Caco-2 (cell line): ENCODE data around the gene TEX55. TPM values are rescaled to one million over a fixed set of nuclear protein-coding genes. Genes with fewer than 3 reads are reported as not detected.
A peak's percentile ranks its signal among the peaks of the same experiment; 100 is the strongest.

Source experiments
- BruUV-seq: library from RNA; stranded (reverse); fragments of 400-500 nt; replicated peaks from 2 replicates; lab custom pipeline; 2021; lab: Mats Ljungman, UMichigan
- CTCF ChIA-PET: fragments of 300-600 bp; sonication (Branson Sonifier 250); formaldehyde crosslinking; loops from one replicate; lab custom pipeline; 2022; ENCODE audit warnings: antibody characterized with exemption; lab: Charles Lee
- POLR2A ChIA-PET: fragments of 300-600 bp; sonication (Branson Sonifier 250); formaldehyde crosslinking; loops from one replicate; lab custom pipeline; 2022; ENCODE audit warnings: antibody characterized with exemption; lab: Charles Lee
- DNase-seq, 2 experiments: peaks; one replicate each; pipeline versions ENCODE4 v3.0.0 to v3.0.0-alpha.2; 2020 to 2022
- H3K27me3 ChIP-seq: replicated peaks from 2 replicates; pipeline ENCODE4 v1.6.0; 2011; ENCODE audit warnings: low read length; ENCODE audit not compliant: control insufficient read depth, insufficient read depth
- H3K36me3 ChIP-seq: 2 replicates; pipeline ENCODE4 v1.5.1; 2011; ENCODE audit warnings: low read length; ENCODE audit not compliant: control insufficient read depth, insufficient read depth
- H3K4me1 ChIP-seq: fragments of 250-450 bp; sonication (Bioruptor Pico); 2 replicates; pipeline ENCODE4 v1.5.1; 2020; ENCODE audit warnings: mild to moderate bottlenecking
- H3K4me3 ChIP-seq: 2 replicates; pipeline ENCODE4 v1.5.1; 2011; ENCODE audit warnings: low read depth, mild to moderate bottlenecking, control low read depth, low read length
- H3K9me3 ChIP-seq: fragments of 250-450 bp; sonication (Bioruptor Pico); 2 replicates; pipeline ENCODE4 v1.5.1; 2020; ENCODE audit warnings: mild to moderate bottlenecking, moderate library complexity
- H3K27ac Mint-ChIP-seq: one replicate; pipeline ENCODE4 v1.8.0; 2022; ENCODE audit warnings: mixed read lengths; ENCODE audit not compliant: unreplicated experiment
- H3K27me3 Mint-ChIP-seq: one replicate; pipeline ENCODE4 v1.8.0; 2022; ENCODE audit warnings: mixed read lengths; ENCODE audit not compliant: insufficient read depth, unreplicated experiment
- H3K36me3 Mint-ChIP-seq: one replicate; pipeline ENCODE4 v1.8.0; 2022; ENCODE audit warnings: mild to moderate bottlenecking, mixed read lengths; ENCODE audit not compliant: insufficient read depth, unreplicated experiment
- H3K4me1 Mint-ChIP-seq: one replicate; pipeline ENCODE4 v1.8.0; 2022; ENCODE audit warnings: low read depth, mixed read lengths; ENCODE audit not compliant: unreplicated experiment
- H3K4me3 Mint-ChIP-seq: one replicate; pipeline ENCODE4 v1.8.0; 2022; ENCODE audit warnings: mild to moderate bottlenecking, moderate library complexity, mixed read lengths; ENCODE audit not compliant: unreplicated experiment
- H3K9me3 Mint-ChIP-seq: one replicate; pipeline ENCODE4 v1.8.0; 2022; ENCODE audit warnings: mixed read lengths; ENCODE audit not compliant: unreplicated experiment
- intact Hi-C: fragments of 100-400 bp; cut with micrococcal nuclease; formaldehyde crosslinking; loops from one replicate; pipeline ENCODE4 v1.10.0; 2022; ENCODE audit not compliant: unreplicated experiment
- total RNA-seq: library from RNA; stranded (reverse); gene quantifications from 2 replicates; pipeline ENCODE4 v1.2.3, GENCODE V29; 2022
- TF ChIP-seq, protein P1 (sequence below), 2 experiments: fragments of 200-600 bp in 1 of 2; IDR thresholded peaks; 1 replicate in 1 of 2; 2 replicates in 1 of 2; pipeline versions ENCODE4 v1.5.1 to v1.8.0; 2011 to 2022; ENCODE audit warnings: antibody characterized with exemption in 1 of 2, control low read depth in 1 of 2, inconsistent platforms in 1 of 2, low read depth in 1 of 2, low read length in 1 of 2, mild to moderate bottlenecking in 1 of 2, moderate library complexity in 1 of 2; ENCODE audit not compliant: insufficient read depth in 1 of 2, severe bottlenecking in 1 of 2, unreplicated experiment in 1 of 2

TEX55 gene
- total RNA-seq, 1 experiment from 2014 or later: not detected

DNA sequence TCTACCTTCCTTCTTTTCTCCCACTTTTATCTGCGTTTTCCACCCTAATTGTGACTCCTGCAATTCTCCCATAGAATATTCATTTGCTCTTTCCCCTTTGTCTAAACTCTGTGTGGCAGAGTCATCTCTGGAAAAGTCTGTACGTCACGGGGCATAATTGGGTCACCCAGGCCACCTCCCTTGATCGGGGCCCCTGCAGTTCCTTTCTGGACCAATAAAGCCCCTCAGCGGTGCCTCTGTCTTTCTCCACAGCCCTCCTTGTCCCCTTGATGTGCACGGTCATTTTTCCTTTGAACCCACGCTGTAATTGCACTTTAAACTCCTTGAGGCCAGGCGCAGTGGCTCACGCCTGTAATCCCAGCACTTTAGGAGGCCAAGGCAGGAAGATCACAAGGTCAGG, 38.1 kb downstream of the TEX55 start:
- H3K9me3 Mint-ChIP-seq: no peaks in the 10 kb centered on the region
- peak overlapping the region; percentile 49 for H3K27ac Mint-ChIP-seq
- intact Hi-C loops: loop anchor here (1.0 kb wide), 2 partner anchors 23 to 56 kb away; partner anchors contain the start of gene B4GALT4
- ChIA-PET POLR2A (interaction anchor here (0.6 to 0.8 kb wide), 3 partner anchors 27 to 57 kb away, joined by 3 to 11 read pairs (median 4); partner anchors contain the start of gene B4GALT4), CTCF (interaction anchor here (0.6 to 1.1 kb wide), 2 partner anchors 57 to 333 kb away, joined by 3 to 7 read pairs; no protein-coding TSS in a partner anchor)
- no peak for DNase-seq
- no peaks in the 10 kb centered on the region for H3K36me3 ChIP-seq
- peaks cover 65% of the 10 kb centered on the region for H3K4me1 ChIP-seq
- no peaks in the 10 kb centered on the region for H3K27me3 ChIP-seq
- H3K4me1 Mint-ChIP-seq: peaks cover 38% of the 10 kb centered on the region
- H3K4me3 ChIP-seq: no peak overlapping the region
- H3K9me3 ChIP-seq: no peaks in the 10 kb centered on the region
- H3K4me3 Mint-ChIP-seq: no peak overlapping the region
- BruUV-seq: no TSS peak
- H3K27me3 Mint-ChIP-seq: no peaks in the 10 kb centered on the region
- no peaks in the 10 kb centered on the region for H3K36me3 Mint-ChIP-seq
- TF ChIP-seq, protein P1, sequence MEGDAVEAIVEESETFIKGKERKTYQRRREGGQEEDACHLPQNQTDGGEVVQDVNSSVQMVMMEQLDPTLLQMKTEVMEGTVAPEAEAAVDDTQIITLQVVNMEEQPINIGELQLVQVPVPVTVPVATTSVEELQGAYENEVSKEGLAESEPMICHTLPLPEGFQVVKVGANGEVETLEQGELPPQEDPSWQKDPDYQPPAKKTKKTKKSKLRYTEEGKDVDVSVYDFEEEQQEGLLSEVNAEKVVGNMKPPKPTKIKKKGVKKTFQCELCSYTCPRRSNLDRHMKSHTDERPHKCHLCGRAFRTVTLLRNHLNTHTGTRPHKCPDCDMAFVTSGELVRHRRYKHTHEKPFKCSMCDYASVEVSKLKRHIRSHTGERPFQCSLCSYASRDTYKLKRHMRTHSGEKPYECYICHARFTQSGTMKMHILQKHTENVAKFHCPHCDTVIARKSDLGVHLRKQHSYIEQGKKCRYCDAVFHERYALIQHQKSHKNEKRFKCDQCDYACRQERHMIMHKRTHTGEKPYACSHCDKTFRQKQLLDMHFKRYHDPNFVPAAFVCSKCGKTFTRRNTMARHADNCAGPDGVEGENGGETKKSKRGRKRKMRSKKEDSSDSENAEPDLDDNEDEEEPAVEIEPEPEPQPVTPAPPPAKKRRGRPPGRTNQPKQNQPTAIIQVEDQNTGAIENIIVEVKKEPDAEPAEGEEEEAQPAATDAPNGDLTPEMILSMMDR (IDR thresholded peaks at IDR 0.05; ENCODE audit: insufficient read depth in 1 of 2, low read depth in 1 of 2, low read length in 1 of 2, severe bottlenecking in 1 of 2, unreplicated experiment in 1 of 2): no peak

DNA sequence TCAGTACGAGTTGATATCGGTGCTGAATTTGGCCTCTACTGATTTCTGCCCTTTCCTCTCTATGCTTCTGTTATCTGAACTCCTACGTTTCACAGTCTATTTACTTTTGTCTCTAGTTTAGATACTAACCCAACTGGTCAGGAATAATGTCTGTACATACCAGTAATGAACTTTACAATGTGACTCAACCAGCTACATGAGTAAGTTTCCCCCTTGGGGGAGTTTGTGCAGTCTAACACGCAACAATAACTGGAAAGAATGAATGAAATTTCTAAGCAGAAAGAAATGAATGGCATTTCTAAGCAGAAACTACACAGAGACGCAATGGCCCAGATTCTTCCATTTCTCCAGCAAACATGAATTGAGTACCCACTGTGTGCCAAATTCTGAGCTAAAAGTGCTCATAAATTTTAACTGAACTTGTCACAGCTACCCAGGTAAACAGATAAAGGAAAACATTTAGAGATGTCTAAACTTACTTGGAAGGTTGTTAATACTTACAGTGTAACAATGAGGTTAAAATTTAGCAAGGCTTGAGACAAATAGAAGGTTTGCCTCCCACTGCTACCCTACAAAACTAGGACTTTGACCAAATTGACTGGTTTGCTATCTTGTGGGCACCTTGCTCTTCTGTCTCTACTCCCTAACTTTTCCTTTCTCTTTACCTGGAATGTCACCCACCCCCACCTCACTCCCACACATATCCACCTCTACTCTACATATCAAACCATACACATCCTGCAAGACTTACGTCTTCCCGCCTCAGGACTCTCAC, 39.0 kb downstream of the TEX55 start:
- Histone ChIP-seq H3K27me3 (no peaks in the 10 kb centered on the region), H3K4me3 (no peak overlapping the region), H3K4me1 (peaks cover 65% of the 10 kb centered on the region), H3K9me3 (no peaks in the 10 kb centered on the region), H3K36me3 (no peaks in the 10 kb centered on the region)
- H3K27me3 Mint-ChIP-seq: no peaks in the 10 kb centered on the region
- peaks cover 38% of the 10 kb centered on the region for H3K4me1 Mint-ChIP-seq
- ChIA-PET POLR2A (interaction anchor here (0.6 to 0.8 kb wide), 3 partner anchors 26 to 56 kb away, joined by 3 to 11 read pairs (median 4); partner anchors contain the start of gene B4GALT4), CTCF (interaction anchor here (0.6 to 1.0 kb wide), 2 partner anchors 56 to 333 kb away, joined by 3 to 7 read pairs; partner anchors contain the start of gene B4GALT4)
- BruUV-seq: TSS peak; percentile 85
- peak overlapping the region; percentile 49 for H3K27ac Mint-ChIP-seq
- H3K4me3 Mint-ChIP-seq: peak overlapping the region; percentile 14
- no peaks in the 10 kb centered on the region for H3K9me3 Mint-ChIP-seq
- intact Hi-C loops: loop anchor here (1.0 kb wide), 4 partner anchors 24 to 55 kb away; partner anchors contain the start of gene B4GALT4
- TF ChIP-seq, protein P1 (IDR thresholded peaks at IDR 0.05; ENCODE audit: insufficient read depth in 1 of 2, low read depth in 1 of 2, low read length in 1 of 2, severe bottlenecking in 1 of 2, unreplicated experiment in 1 of 2): no peak
- DNase-seq: peak; percentile 58 to 62
- H3K36me3 Mint-ChIP-seq: no peaks in the 10 kb centered on the region

DNA sequence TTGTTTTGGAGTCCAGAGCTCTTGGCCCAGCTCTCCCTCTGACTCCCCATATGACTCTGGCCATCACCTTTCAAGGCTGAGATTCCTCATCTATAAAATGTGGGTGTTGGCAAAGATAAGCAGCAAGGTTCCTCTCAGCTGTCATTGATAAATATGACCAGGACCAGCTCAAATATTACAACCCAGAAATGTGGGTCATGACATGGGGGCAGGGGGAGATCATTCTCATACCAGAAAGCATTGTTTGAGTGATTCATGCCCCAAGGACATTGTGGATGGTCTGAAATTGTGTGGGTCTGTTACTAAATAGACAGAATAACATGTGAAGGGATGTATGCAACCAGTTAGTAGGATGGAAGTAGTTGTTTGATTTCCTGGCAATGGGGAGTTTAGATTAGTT, 41.3 kb downstream of the TEX55 start:
- TF ChIP-seq, protein P1 (IDR thresholded peaks at IDR 0.05; ENCODE audit: insufficient read depth in 1 of 2, low read depth in 1 of 2, low read length in 1 of 2, severe bottlenecking in 1 of 2, unreplicated experiment in 1 of 2): no peak
- Histone ChIP-seq H3K9me3 (no peaks in the 10 kb centered on the region), H3K4me3 (no peak overlapping the region), H3K4me1 (peaks cover 54% of the 10 kb centered on the region), H3K27me3 (no peaks in the 10 kb centered on the region), H3K36me3 (no peaks in the 10 kb centered on the region)
- intact Hi-C loops: no loop called here
- DNase-seq: no peak
- H3K4me3 Mint-ChIP-seq: no peak overlapping the region
- H3K36me3 Mint-ChIP-seq: no peaks in the 10 kb centered on the region
- CTCF ChIA-PET: no interaction called here
- H3K4me1 Mint-ChIP-seq: peaks cover 35% of the 10 kb centered on the region
- POLR2A ChIA-PET: no interaction called here
- H3K27me3 Mint-ChIP-seq: no peaks in the 10 kb centered on the region
- H3K9me3 Mint-ChIP-seq: no peaks in the 10 kb centered on the region
- H3K27ac Mint-ChIP-seq: no peak overlapping the region
- no TSS peak for BruUV-seq
